ENCODE data around the gene RAD51D. TPM values are rescaled to one million over a fixed set of nuclear protein-coding genes. Genes with fewer than 3 reads are reported as not detected.

Gene RAD51D
- total and polyA plus RNA-seq, 8 donors, result 13.6 to 20.8 (median 16.4) TPM

GRCh38 chr17:35149941-35150340 is 30.3 kb upstream of the RAD51D start:
- ATAC-seq, result no peak
- no peak for TF ChIP-seq CTCF (IDR thresholded peaks at IDR 0.05)
- no peak overlapping the region for H3K4me3 ChIP-seq
- intact Hi-C loops (cut with DNase I), result no loop called here
- no peak overlapping the region for H3K27ac ChIP-seq
- no peaks in the 10 kb centered on the region for H3K4me1 ChIP-seq
- no peaks in the 10 kb centered on the region for H3K36me3 ChIP-seq
- no peaks in the 10 kb centered on the region for H3K9me3 ChIP-seq
- no peak for DNase-seq
- H3K27me3 ChIP-seq, result no peaks in the 10 kb centered on the region

GRCh38 chr17:35148144-35148543 is 28.5 kb upstream of the RAD51D start:
- Histone ChIP-seq H3K4me1 (no peaks in the 10 kb centered on the region), H3K9me3 (no peaks in the 10 kb centered on the region), H3K36me3 (no peaks in the 10 kb centered on the region), H3K27ac (no peak overlapping the region), H3K27me3 (no peaks in the 10 kb centered on the region), H3K4me3 (no peak overlapping the region)
- DNase-seq, result no peak
- intact Hi-C loops (cut with DNase I), result no loop called here
- no peak for TF ChIP-seq CTCF (IDR thresholded peaks at IDR 0.05)
- no peak for ATAC-seq

- Histone ChIP-seq H3K4me3 (no peak within 1 kb of the TSS), H3K36me3 (no peaks in the 10 kb centered on the region), H3K4me1 (peaks cover 0 to 2% of the 10 kb centered on the region in 2 donors), H3K27ac (no peak within 1 kb of the TSS), H3K9me3 (no peaks in the 10 kb centered on the region), H3K27me3 (no peaks in the 10 kb centered on the region)
- no peak for TF ChIP-seq CTCF (IDR thresholded peaks at IDR 0.05)
- DNase-seq (no peak), ATAC-seq (no peak)
- intact Hi-C loops (cut with DNase I), result no loop called here
Measured at GRCh38 chr17:35147375-35147905, 27.8 kb upstream of the RAD51D start, which contains the start of gene UNC45B. Gene UNC45B, plus strand, starts transcription at chr17:35147817. Its CDS starts 447 bp downstream, at chr17:35148264.

GRCh38 chr17:35146214-35146833 is 26.7 kb upstream of the RAD51D start:
- Histone ChIP-seq H3K9me3 (no peaks in the 10 kb centered on the region), H3K4me1 (peaks cover 0 to 11% of the 10 kb centered on the region in 2 donors), H3K36me3 (no peaks in the 10 kb centered on the region), H3K27ac (no peak overlapping the region), H3K4me3 (no peak overlapping the region), H3K27me3 (no peaks in the 10 kb centered on the region)
- no peak for DNase-seq
- intact Hi-C loops (cut with DNase I), result no loop called here
- TF ChIP-seq CTCF (IDR thresholded peaks at IDR 0.05), result no peak
- ATAC-seq, result no peak

- no peaks in the 10 kb centered on the region for H3K9me3 ChIP-seq
- no peaks in the 10 kb centered on the region for H3K36me3 ChIP-seq
- H3K27ac ChIP-seq, result no peak overlapping the region
- no peak for ATAC-seq
- peaks cover 4 to 26% of the 10 kb centered on the region in 2 donors for H3K4me1 ChIP-seq
- H3K27me3 ChIP-seq, result no peaks in the 10 kb centered on the region
- intact Hi-C loops (cut with DNase I), result no loop called here
- H3K4me3 ChIP-seq, result no peak overlapping the region
- DNase-seq, result no peak
- TF ChIP-seq CTCF (IDR thresholded peaks at IDR 0.05), result no peak
Measured at GRCh38 chr17:35144840-35145239, 25.2 kb upstream of the RAD51D start.
